HL-60 (cell line): Measurements from ENCODE around the gene TACC2.

ENCODE experiments used
- CTCF ChIP-seq: IDR thresholded peaks from one replicate; pipeline ENCODE4 v1.5.1; 2011; ENCODE audit warnings: low read length, control low read depth, inconsistent platforms; ENCODE audit not compliant: insufficient read depth
- GABPA ChIP-seq: IDR thresholded peaks from 2 replicates; pipeline ENCODE4 v1.6.1; 2012; ENCODE audit warnings: low read depth
- POLR2AphosphoS5 ChIP-seq: IDR thresholded peaks from 2 replicates; pipeline ENCODE4 v1.6.1; 2012; ENCODE audit warnings: low read depth
- REST ChIP-seq: IDR thresholded peaks from 2 replicates; pipeline ENCODE4 v1.6.1; 2012; ENCODE audit warnings: low read depth; ENCODE audit not compliant: insufficient replicate concordance
- SPI1 ChIP-seq: IDR thresholded peaks from 2 replicates; pipeline ENCODE4 v1.6.1; 2012; ENCODE audit warnings: low read depth, mild to moderate bottlenecking, borderline replicate concordance

DNA sequence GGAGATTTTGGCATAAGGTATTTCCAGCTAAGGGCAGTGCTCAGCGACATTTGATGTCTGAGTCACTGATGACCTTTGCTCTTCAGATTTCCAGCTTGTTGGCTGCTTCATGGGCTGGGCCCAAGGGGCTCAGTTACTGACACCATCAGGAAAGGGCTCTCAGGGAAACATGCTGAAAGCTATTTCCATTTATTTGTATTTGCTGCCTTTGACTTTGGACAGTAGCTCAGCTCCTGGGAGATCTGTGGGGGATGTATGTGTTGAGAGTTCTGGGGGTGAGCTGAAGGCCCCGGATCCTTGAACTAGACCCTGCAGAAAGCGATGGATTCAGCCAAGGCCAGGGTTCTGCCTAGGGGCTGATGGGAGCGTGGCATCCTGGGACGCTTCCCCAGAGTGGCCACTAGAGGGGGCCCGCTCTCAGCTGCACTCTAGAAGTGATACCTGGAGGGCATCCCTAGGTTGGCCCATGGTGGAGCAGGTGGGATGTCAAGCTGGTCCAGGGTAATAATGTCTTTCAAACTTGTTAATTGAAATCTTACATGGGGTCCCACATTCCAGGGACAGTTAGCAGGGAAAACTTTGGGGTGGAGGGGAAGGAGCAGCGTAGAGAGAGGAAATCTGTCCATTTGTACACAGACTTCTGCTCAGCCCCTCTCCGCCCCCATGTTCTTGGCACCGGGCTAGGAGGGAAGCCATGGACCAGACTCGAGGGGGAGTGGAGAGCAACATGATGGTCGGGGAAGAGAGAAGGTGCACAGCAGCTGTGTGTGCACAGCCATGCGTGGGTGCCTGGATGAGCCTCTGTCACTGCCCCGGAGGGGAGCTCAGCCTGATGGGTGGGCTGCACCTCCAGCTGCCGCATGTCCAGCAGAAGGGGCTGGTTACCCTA lies 279.1 kb downstream of the TACC2 start:
- no peak for TF ChIP-seq POLR2AphosphoS5
- peak; percentile 76 for TF ChIP-seq CTCF
- no peak for TF ChIP-seq REST
- TF ChIP-seq SPI1: no peak
- TF ChIP-seq GABPA: no peak
